Keratinocyte (primary cell): ENCODE measurements around the gene ADI1.

Experiments
- CTCF ChIP-seq, 3 experiments: IDR thresholded peaks in 1 of 3; conservative IDR thresholded peaks in 1 of 3; optimal IDR thresholded peaks in 1 of 3; 2 replicates in 2 of 3; 3 replicates in 1 of 3; pipeline versions ENCODE3 to v1.5.1; 2011; ENCODE audit warnings: low read length in 3 of 3, mild to moderate bottlenecking in 3 of 3, moderate library complexity in 2 of 3, control low read depth in 1 of 3, inconsistent platforms in 1 of 3; ENCODE audit not compliant: insufficient read depth in 2 of 3; ENCODE audit errors: extremely low read depth in 1 of 3
- EZH2 ChIP-seq: IDR thresholded peaks from one replicate; pipeline ENCODE4 v1.6.1; 2012; ENCODE audit warnings: inconsistent platforms, mild to moderate bottlenecking, low read length, moderate library complexity

DNA sequence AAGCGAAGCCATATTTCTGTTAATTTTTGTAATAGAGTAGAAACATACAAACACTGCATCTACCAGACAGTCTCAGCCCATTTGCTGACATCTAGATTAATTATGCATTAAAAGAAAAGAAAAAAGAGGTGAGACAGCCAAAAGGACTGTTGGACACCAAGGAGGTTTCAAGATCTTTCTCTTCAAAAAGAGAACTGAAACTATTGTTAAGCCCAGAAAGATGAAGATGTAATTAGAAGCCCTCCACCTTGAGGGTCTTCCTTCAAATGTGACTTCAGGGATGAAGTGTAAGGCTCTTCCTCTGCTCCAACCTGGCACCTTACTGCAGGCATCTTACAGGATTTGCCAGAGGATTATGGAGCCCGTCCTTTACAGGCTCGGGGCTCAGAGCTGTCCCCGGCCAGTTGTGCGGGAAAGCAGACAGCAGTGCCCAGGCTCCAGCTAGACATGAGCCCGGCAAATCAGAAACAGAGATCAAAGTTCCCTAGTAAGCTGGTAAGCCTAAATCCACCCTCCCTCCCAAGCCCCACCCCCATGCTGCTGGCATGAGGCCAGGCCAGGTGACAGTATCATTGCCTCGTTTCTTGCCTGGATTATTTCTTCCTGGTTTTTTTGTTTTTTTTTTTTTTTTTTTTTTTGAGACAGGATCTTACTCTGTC lies 38.9 kb downstream of the ADI1 start:
- no peak for TF ChIP-seq CTCF (optimal IDR thresholded peaks at IDR 0.05 in 1 of 3, IDR thresholded peaks at IDR 0.05 in 1 of 3, conservative IDR thresholded peaks at IDR 0.05 in 1 of 3; ENCODE audit: extremely low read depth in 1 of 3, insufficient read depth in 2 of 3, low read length in 3 of 3)
- TF ChIP-seq EZH2, result no peak
